GM18519 (cell line): ENCODE results near the gene MBD6.

Source experiments
- ATAC-seq: cut with Tn5 transposase; IDR thresholded peaks from one replicate; pipeline ENCODE4 v1.9.1; 2021; ENCODE audit warnings: mild to moderate bottlenecking, moderate library complexity; ENCODE audit not compliant: unreplicated experiment, low FRiP score

MBD6 gene

GRCh38 chr12:57571926-57572762 is 49.5 kb downstream of the MBD6 start:
- no peak for ATAC-seq

- ATAC-seq = no peak
Observed at GRCh38 chr12:57574795-57575194, 52.2 kb downstream of the MBD6 start.

- no peak for ATAC-seq
Observed at GRCh38 chr12:57575771-57576612, 53.4 kb downstream of the MBD6 start.

GRCh38 chr12:57576613-57577160 is 54.1 kb downstream of the MBD6 start:
- ATAC-seq = no peak

GRCh38 chr12:57577981-57578758 is 55.5 kb downstream of the MBD6 start:
- no peak for ATAC-seq

GRCh38 chr12:57579011-57579410 is 56.4 kb downstream of the MBD6 start:
- ATAC-seq = no peak
